Measurements from ENCODE around the gene MRM3.
"Not testable (repeated sequence)": the region's sequence is repeated elsewhere in the genome, so short reads cannot be mapped to it uniquely, and the experiment has no call there.

The MRM3 gene

GRCh38 chr17:797236-797840, 15.2 kb downstream of the MRM3 start:
- DNase-seq = no peak

GRCh38 chr17:798246-798645, 16.1 kb downstream of the MRM3 start:
- DNase-seq = no peak

- DNase-seq = no peak
Measured at GRCh38 chr17:799261-799660, 17.1 kb downstream of the MRM3 start.

DNA sequence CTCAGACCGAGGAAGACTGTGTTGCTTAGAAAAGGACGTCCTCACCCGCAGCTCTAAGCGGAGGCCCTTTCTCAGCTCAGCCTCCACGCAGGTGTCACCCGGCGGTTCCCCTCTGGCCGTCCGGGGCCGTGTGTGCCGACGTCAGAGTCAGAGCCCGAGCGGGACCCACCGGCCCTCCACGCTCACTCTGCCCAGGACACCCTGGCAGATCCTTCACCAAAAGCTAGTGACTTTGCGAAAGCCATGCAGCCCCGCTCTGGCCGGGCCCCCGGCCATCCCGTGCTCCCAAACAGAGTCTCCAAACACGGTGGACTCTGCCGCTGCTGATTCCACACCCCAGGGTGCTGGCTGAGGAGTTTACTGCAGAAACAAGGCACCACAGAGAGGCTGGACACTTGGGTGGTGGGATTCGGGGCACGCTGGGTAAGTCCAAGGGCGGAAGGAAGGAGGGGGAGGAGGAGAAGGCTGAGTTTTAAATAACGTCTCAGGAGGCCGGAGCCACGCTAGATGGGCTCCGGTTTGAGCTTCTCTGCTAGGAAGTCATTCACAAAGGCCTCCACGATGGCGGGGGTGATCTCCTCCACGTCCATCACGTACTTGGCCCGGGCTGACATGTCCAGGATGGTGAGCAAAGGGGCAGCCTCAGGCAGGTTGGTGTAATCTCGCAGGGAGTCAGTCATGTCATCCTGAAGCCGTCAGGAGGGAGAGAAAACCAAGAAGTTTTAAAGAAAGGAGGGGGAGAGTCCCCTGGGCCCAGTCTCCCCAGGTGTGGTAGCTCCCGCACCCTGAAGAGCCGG, 18.5 kb downstream of the MRM3 start:
- no peak for DNase-seq

- DNase-seq = no peak
Measured at GRCh38 chr17:801660-802059, 19.5 kb downstream of the MRM3 start.

DNA sequence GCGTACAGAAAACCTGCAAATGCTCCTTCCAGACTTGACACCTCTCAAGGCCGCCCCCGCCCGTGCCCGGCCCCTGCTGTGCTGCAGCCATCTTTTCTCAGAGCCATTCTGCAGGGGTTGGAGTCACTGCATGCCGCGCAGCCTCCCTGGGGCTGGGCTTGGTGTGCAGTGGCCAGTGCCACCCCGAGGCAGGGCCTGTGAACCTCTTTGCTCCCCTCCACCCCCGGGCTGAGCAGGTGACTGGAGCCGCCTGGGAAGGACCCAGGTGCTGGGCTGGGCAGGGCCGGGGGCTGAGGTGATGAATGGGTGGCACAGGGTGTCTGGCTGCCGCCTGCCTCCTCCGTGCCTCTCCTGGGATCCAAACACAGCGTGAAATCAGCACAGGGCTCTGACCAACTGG, 20.3 kb downstream of the MRM3 start:
- no peak for DNase-seq

GRCh38 chr17:802901-803881, 21.0 kb downstream of the MRM3 start:
- no peak for DNase-seq

DNA sequence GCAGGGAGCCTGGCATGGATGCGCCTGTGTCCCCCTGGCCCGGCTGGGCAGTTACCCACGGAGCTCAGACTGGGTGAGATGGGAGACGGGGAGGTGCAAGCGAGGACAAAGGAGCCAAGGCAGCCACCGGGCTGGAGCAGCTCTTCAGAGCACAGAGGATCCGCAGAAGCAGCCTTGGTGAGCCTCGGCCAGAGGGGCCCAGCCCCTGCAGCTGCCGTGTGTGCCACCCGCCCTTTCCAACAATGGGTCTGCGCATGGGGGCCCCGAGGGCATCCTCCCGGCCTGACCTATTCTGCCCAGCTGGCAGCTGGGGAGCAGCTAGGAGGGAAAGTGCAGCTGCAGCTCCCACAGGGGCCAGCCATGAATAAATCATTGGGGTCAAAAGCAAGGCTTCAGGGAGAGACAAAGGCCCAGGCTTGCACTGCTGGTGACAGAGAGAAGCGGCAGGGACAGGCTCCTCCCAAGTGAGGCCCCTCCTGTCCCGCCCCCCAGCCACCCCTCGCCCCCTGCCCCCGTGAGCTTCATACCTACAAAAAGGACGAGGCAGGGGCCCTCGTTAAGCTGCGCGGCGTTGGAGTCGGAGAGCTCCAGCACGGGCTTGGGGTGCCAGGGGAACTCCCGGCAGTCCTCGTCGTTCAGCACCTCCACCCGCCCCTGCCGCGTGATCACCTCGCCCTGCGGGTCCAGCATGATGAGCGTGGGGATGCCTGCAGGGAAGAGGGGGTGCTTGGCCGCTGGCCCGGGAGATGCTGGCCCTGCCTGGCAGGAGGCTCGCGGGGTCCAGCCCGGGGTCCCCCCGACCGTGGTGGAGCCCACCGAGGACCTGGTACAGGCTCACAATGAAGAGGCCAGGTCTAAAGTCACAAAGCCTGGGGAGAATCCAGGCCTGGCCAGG, 22.6 kb downstream of the MRM3 start:
- peak; percentile 54 for DNase-seq

- not testable (repeated sequence) for DNase-seq
Measured at GRCh38 chr17:805886-806285, 23.7 kb downstream of the MRM3 start.

GRCh38 chr17:806346-806745, 24.2 kb downstream of the MRM3 start:
- DNase-seq = no peak

- no peak for DNase-seq
Measured at GRCh38 chr17:806781-807522, 24.8 kb downstream of the MRM3 start.

DNA sequence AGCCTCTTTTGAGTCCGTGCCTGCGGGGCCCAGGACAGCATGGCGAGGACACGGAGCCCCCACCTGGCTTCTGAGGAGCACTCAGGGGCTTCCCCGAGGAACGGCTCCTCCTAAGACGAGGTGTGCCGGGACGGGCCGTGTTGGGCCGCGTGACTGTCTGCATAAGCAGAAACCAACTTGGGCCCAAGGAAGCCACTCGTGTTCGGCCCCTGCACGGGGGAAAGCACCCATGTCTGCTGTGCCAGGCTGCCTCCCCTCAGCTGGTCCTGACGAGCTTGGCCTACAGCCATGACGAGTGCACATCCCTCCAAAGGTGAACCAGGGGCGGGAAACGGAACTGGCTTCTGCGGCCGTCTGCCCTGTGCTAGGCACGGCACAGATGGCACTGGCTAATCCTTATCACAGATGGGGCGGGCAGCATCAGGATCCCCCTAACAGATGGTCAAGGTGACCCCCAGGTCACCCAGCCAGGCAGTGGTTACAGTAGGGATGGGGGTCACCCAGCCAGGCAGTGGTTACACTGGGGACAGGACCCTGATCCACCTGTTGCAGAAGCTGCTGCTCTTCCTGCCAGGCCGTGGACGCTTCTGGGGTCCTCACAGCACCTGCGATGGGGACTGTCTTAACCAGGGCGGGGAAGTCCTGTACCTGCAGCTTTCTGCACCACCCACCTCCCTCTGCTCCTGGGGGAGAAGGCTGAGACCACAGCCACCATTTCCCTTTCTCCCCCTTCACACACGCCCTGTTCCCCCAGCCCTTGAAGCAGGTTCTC, 25.6 kb downstream of the MRM3 start:
- DNase-seq = no peak

GRCh38 chr17:811051-811784, 29.1 kb downstream of the MRM3 start:
- DNase-seq = no peak

- DNase-seq = no peak
Measured at GRCh38 chr17:812638-813204, 30.6 kb downstream of the MRM3 start.

DNA sequence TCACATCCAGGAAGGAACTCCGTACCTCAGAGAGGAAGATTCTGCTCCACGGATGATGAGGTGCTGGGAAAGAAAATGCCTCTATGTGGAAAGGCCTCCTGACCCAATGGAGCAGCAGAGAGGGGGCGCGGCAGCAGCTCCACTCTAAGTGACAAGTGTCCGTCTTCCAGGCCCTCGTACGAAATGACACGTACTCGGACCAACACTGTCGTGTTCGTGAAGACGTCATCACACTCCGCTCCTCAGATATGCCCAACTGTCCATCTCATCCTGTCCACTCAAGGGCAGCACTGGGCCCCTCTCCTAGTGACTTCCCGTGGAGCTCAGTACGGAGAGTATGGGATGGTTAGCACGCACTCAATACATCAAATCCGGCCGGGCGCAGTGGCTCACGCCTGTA, 32.2 kb downstream of the MRM3 start:
- DNase-seq = no peak

GRCh38 chr17:819251-819650, 37.1 kb downstream of the MRM3 start:
- no peak for DNase-seq

DNA sequence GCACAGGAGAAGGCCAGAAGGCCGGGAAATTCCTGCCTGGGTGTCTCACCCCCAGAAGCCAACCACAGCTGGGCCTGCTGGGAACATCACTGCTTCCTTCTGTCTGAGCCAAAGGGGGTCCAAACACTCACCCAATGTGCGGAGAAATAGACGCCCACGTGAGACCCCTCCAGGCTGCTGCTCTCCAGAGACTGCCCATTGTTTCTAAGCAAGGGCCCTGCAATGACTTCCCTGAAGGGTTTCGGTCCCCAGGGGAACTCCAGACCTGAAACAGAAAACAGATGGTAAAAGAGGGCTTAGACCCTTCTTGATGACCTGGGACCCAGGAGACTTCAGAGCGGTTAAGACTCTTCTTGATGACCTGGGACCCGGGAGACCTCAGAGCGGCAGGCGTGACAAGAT, 41.3 kb downstream of the MRM3 start:
- DNase-seq = peak; percentile 22

GRCh38 chr17:824378-824777, 42.2 kb downstream of the MRM3 start:
- no peak for DNase-seq

DNA sequence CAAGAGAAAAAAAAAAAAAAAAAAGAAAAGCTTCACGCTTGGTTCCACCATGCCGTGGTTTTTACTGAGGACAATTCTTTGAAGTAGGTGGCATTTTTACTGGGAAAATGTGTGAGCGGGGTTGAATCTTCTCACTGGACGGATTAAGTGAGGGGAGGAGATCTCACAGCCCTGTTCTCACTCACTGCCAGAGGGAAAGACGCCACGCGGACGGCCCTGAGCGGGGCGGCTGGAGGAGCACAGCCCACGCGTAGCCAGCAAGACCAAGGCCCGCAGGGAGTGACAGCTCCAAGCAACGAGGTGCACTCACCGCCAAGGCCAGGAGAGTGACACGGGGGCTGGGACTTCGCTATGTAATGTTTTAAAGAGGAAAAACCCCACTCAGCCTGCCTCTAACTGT, 43.1 kb downstream of the MRM3 start:
- DNase-seq = no peak

DNA sequence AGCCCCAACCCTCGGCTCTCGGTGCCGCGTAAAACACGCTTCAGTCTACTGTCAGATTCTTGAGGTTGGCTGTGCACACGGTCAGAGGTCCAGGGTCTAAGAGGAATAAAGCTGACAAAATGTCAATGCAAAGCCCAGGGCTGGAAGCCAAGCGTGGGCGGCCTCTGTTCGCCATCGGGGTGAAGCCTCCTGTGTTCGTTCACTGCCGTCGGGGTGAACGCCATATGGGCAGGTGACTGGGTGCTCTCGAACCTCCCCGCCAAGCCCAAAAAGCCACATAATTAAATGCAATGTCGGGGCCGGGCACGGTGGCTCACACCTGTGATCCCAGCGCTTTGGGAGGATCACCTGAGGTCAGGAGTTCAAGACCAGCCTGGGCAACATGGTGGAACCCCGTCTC, 44.6 kb downstream of the MRM3 start:
- no peak for DNase-seq

All from NCI-H69 (cell line).